T-helper 1 cell (primary cell): ENCODE data around the gene SFRP5.

Experiments
- DNase-seq, 5 donors: peaks; one replicate each; pipeline ENCODE4 v3.0.0-alpha.2; 2012 to 2020

SFRP5 gene

DNA sequence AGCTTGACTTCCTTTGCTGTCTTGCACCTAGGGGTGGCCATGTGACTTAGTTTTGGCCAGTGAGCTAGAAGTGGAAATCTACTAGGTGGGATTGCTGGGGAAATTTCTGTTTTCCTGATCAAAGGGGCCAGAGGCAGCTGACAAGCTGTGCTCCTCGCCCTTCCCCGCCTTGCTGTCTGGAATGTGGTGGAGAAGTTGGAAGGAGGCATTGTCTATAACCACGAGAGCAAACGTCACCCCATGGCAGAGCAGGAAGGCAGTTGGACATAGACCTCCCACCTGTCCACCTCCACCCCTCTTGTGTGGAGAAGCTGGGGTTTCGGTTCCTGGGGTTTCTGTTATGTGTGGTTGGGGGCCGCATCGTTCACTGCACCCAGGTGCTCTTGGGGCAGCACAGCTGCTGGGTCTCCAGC is 7.3 kb downstream of the SFRP5 start:
- no peak for DNase-seq

GRCh38 chr10:97763947-97764346 is 7.9 kb downstream of the SFRP5 start:
- DNase-seq = no peak

DNA sequence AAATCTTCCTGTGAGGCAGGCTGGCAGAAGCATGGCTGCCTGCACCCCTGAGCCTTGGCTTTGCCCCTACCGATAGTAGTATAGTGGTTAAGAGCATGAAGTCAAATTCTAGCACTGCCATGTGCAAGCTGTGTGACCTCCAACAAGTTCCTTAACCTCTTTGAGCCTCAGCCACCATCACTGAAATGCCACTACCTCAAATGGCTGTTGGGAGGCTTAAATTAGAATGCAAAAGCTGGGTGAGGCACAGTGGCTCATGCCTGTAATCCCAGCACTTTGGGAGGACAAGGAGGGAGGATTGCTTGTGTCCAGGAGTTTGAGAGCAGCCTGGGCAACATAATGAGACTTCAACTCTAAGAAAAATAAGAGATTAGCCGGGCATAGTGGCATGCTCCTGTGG is 8.4 kb downstream of the SFRP5 start:
- no peak for DNase-seq

GRCh38 chr10:97762816-97763215 is 9.0 kb downstream of the SFRP5 start:
- no peak for DNase-seq

- DNase-seq = no peak
Observed at GRCh38 chr10:97762056-97762455, 9.7 kb downstream of the SFRP5 start.

DNA sequence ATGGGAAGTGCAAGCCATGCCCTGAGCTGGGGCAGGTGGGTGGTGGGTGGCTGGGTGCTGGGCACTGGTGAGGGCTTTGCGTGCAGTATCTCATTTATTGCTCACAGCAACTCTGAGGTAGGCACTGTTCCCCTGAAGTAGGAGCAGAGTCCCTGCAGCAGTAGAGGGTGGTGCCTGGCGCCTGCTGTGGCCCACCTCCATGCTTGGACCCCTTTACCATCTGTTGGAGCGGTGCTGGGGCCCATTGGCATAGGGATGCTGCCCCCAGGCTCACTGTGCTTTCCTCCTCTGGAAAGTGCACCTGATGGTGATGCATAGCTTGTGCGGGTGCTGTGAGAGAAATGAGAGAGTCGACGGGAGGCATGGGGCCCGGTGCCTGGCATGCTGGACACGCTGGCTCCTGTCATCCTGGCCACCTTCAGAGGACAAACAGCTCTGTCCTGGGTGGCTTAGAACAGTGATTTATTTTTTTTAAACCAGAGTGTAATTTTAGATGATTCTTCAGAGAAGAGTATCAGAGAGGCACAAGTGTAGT is 10.4 kb downstream of the SFRP5 start:
- DNase-seq = no peak

DNA sequence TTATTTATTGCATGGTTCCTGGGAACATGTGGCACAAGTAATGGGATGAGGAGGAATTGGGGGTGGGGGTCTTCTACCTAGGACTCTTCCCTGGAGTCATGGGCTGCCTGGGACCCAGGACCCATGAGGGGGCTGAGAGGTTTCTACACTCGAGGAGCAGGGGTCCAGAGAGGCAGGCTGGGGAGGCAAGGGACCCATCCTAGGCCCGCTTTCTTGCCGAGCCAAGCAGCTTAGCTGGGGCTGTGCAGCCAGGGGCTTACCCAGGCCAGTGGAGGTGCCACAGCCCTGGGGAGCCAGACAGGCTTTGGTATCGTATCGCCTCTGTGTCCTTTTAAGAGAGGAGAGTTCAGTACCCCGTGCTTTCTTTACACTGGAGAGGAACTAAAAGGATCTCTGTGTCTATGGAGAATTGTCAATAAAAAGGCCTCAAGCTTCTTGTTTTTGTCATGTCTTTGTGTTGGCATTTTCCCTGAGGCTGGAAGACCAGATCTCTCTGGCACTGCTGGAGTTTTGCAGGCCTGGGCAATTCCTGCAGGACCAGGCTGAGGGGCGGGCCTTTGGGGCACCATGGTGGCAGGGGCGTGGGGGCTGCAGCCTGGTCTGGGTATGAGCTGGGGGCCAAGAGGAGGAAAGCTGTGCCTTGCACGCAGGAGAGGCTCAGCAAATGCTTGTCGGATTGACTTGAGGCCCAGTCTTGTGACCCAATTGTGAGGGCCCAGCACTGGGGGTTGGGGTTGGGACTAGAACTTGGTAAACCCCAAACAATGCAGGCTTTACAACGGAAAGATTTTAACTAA is 11.1 kb downstream of the SFRP5 start:
- no peak for DNase-seq

DNA sequence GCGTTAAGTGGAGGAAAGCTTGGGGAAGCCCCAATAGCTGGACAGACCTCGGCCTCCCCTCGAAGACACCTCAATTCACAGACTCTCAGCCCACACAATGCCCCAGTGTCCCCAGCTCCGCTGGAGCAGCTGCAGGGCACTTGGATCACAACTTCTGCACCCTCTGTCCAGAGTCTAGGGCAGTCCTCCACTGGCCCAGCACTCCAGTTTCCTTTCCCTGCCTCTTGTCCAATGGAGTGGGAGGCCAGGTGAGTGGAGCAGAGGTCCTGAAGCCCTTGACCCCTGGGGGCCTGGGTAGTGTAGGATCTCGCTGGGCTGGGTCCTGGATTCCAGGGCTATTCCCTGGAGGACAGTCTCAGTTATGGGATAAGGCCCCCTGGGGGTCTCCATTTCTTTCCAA is 11.9 kb downstream of the SFRP5 start:
- no peak for DNase-seq

DNA sequence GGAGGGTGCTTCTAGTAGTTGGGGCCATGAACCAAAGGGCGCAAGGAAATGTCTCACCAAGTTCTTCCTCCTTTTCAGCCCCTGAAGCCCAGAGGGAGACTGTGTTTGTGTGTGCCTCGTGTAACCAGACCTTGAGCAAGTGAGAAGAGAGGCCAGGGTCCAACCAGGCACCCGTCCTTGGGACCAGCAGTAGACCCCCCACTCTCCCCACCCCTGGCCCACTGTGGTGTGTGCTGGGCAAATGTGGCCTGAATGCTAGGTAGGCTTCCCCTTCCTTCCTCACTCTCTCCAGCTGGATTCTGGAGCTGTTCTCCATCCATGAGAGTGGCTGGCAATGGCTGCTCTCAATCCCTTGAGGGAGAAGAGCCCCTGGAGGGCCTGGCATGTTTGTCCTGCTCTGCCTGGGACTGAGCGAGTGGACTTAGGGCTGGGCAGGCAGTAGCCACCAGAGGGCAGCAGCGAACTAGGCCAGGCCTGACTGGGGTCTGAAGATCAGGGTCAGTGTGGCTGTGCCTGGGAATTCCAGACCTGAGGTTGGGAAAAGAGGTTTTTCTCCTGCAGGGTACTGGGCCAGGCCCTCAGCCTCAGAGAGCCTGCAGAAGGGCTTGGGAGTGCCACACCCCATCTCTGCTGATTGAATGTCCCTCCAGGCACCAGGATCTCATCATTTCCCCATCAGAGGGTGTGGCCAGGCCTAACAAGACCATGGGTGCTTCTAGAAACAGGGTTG is 12.5 kb downstream of the SFRP5 start:
- peak in 3 of 5 donors; percentile 17 to 36 (median 29) for DNase-seq

GRCh38 chr10:97757471-97757870 is 14.3 kb downstream of the SFRP5 start:
- DNase-seq = no peak

- DNase-seq = no peak
Observed at GRCh38 chr10:97755718-97756117, 16.1 kb downstream of the SFRP5 start.

GRCh38 chr10:97754726-97755125 is 17.1 kb downstream of the SFRP5 start:
- DNase-seq = no peak

DNA sequence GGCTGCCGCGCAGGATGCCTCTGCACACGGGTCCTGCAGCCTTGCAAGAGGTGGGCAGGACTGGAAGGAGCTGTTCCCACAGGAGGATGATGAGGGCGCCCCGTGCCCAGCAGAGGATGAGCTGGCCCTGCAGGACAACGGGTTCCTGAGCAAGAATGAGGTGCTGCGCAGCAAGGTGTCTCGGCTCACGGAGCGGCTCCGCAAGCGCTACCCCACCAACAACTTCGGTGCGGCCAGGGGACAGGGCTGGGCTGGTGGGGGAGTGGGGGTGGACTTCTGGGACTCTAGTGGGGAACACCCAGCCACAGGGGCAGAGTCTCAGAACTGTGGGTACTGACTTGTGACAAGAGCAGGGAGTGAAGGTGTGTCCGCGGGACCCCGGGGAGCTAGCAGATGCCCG is 18.8 kb downstream of the SFRP5 start:
- DNase-seq = no peak

GRCh38 chr10:97748116-97748515 is 23.7 kb downstream of the SFRP5 start:
- no peak for DNase-seq

DNA sequence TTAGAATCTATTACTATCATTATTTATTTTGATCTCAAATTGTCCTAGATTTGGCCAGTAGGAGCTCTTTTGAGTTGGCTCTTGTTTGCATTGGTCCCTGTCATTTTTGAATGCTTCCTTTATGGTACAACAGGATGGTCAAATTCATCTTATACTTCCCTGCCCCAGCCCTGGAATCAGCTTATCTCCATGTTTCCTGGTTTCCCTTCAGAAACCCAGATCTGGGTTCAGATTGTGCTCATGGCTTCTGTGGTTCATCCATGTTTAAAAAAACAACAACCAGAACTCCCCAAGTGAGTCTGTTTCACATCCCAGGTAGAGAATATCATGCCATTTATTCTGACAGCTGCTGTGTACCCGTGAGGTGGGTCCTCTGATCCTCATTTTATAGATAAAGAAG is 24.2 kb downstream of the SFRP5 start:
- no peak for DNase-seq

GRCh38 chr10:97744405-97745035 is 27.3 kb downstream of the SFRP5 start:
- DNase-seq = no peak

DNA sequence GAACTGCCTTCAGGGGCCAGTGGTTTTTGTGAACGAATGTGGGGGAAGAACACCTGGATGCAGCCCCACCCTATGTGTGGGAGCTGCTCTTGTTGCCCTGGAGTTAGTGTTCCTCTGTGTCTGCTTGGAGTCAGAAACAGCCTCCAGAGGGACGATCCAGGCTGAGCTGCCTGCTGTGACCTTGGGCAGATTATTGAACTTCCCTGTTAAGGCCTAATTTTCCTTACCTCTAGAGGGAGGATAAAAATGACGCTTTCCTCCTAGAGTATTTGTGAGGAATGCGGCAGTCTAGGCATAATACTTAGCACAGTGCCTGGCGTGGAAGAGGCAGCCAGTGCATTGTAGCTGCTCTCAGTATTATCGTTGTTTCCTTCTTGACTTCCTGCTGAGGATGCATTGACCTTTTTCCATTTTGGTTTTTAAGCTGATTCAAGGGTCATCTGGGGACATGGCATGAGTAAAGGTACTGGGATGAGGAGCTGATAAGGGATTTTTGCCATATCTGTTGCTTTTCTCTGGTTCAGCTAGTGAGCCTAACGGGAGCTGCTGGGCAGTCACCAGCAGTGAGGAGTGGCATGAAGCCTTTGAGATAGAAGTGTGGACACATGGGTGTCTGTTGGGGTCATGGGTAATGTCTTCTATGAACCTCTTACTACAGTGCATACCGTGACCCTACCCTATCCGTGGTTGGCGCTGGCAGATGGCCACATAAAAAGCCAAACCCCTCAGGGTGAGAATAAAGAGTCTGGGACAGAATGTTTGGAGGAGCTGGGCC is 28.4 kb downstream of the SFRP5 start:
- DNase-seq = no peak

DNA sequence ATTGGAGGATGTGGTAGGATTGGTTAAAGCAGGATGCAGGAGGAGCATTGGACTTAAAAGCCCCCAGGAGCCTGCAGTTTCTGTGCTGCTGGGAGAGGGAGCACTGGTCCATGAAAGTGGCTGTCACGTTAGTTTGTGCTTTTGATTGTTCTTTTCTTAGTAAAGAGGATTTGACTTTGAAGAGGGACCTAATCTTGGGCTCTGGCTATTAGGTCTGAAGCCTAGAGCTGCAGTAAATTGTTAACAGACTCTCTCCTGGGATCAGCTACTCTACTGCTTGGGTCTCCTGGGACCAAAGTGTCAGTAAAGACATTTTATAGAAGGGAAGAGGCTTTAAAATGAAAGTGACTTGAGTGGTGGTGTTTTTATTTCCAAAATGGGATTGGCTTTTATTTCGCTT is 31.2 kb downstream of the SFRP5 start:
- no peak for DNase-seq

GRCh38 chr10:97738616-97739015 is 33.2 kb downstream of the SFRP5 start:
- DNase-seq = no peak

DNA sequence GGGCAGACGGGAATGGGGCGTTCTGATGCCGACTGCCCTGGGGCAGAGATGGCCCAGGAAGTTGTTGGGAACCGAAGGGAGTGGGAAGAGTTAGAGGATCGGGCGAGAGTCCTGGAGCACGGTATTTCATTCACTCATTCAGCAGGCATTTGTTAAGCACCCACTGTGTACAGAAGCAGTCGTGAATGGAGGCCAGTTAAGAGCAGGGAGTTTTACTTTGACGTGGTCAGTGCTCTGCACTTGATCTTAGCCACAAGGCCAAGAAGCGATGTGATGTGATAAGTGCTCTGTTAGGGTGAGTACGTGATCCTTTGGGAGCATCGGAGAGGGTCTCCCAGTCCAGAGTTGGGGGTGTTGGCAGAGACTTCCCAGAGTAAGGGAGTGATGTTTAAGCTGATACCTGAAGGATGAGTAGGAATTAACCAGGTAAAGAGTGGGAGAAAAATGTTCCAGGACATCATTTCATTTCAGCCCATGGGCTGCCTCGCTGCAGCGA is 34.0 kb downstream of the SFRP5 start:
- DNase-seq = peak in 1 of 5 donors; percentile 24

GRCh38 chr10:97736902-97737769 is 34.7 kb downstream of the SFRP5 start, which contains the start of gene ZFYVE27:
Gene ZFYVE27, plus strand, starts transcription at chr10:97737128. Its CDS starts 1,350 bp downstream, at chr10:97738478.
- peak; percentile 89 to 96 (median 93) for DNase-seq
